GM12864 (cell line): ENCODE results near the gene MYBPH.

Source experiments
- DNase-seq: peaks from one replicate; pipeline ENCODE4 v3.0.0-alpha.2; 2011; ENCODE audit warnings: low read depth
- H3K4me3 ChIP-seq: 2 replicates; pipeline ENCODE4 v1.5.1; 2011; ENCODE audit warnings: mild to moderate bottlenecking, low read depth, low read length, control low read depth
- CTCF ChIP-seq: IDR thresholded peaks from 2 replicates; pipeline ENCODE4 v1.5.1; 2011; ENCODE audit warnings: low read depth, mild to moderate bottlenecking, moderate library complexity, low read length, control low read depth, inconsistent platforms; ENCODE audit errors: missing control alignments

The MYBPH gene

GRCh38 chr1:203216274-203217138 is 40.9 kb upstream of the MYBPH start:
- peak; percentile 18 for DNase-seq
- H3K4me3 ChIP-seq: no peak overlapping the region

GRCh38 chr1:203215573-203215972 is 39.9 kb upstream of the MYBPH start:
- DNase-seq: no peak
- TF ChIP-seq CTCF: no peak
- no peak overlapping the region for H3K4me3 ChIP-seq

More at GRCh38 chr1:203216274-203217138, 40.9 kb upstream of the MYBPH start:
- peak; percentile 65 for TF ChIP-seq CTCF

GRCh38 chr1:203214871-203215270 is 39.2 kb upstream of the MYBPH start:
- no peak overlapping the region for H3K4me3 ChIP-seq
- TF ChIP-seq CTCF: no peak
- no peak for DNase-seq

GRCh38 chr1:203213126-203213525 is 37.5 kb upstream of the MYBPH start:
- DNase-seq: no peak
- TF ChIP-seq CTCF: no peak
- H3K4me3 ChIP-seq: no peak overlapping the region

GRCh38 chr1:203211812-203212211 is 36.2 kb upstream of the MYBPH start:
- no peak for DNase-seq
- no peak for TF ChIP-seq CTCF

GRCh38 chr1:203210988-203211387 is 35.4 kb upstream of the MYBPH start:
- no peak for DNase-seq
- H3K4me3 ChIP-seq: no peak overlapping the region
- TF ChIP-seq CTCF: no peak

More at GRCh38 chr1:203211812-203212211, 36.2 kb upstream of the MYBPH start:
- no peak overlapping the region for H3K4me3 ChIP-seq

GRCh38 chr1:203210350-203210749 is 34.7 kb upstream of the MYBPH start:
- TF ChIP-seq CTCF: no peak
- DNase-seq: no peak
- no peak overlapping the region for H3K4me3 ChIP-seq
